Loucy (cell line): ENCODE measurements around the gene NME8.

Source experiments
- H2AFZ ChIP-seq: fragments of 200-600 bp; sonication (generic); 2 replicates; pipeline ENCODE4 v1.6.0; 2016; ENCODE audit warnings: antibody characterized with exemption, mild to moderate bottlenecking, low read length, moderate library complexity
- H3F3A ChIP-seq: fragments of 200-600 bp; 2 replicates; pipeline ENCODE4 v1.6.0; 2016; ENCODE audit warnings: antibody characterized with exemption, low read depth, mild to moderate bottlenecking
- H3K27me3 ChIP-seq: fragments of 200-600 bp; sonication (generic); 2 replicates; pipeline ENCODE4 v1.6.1; 2014; ENCODE audit warnings: low read length, mild to moderate bottlenecking; ENCODE audit not compliant: insufficient read depth, poor library complexity, severe bottlenecking
- H3K36me3 ChIP-seq: fragments of 200-600 bp; sonication (generic); 2 replicates; pipeline ENCODE4 v1.6.1; 2016; ENCODE audit warnings: low read length; ENCODE audit not compliant: insufficient read depth
- H3K4me1 ChIP-seq: fragments of 200-600 bp; sonication (generic); 2 replicates; pipeline ENCODE4 v1.5.1; 2014; ENCODE audit warnings: low read length, mild to moderate bottlenecking; ENCODE audit not compliant: insufficient read depth, poor library complexity, severe bottlenecking
- H3K4me2 ChIP-seq: fragments of 200-600 bp; sonication (generic); 2 replicates; pipeline ENCODE4 v1.6.0; 2014; ENCODE audit warnings: antibody characterized with exemption, low read length, low read depth, mild to moderate bottlenecking; ENCODE audit not compliant: poor library complexity, severe bottlenecking
- H3K4me3 ChIP-seq: fragments of 200-600 bp; sonication (generic); 2 replicates; pipeline ENCODE4 v1.5.1; 2014; ENCODE audit warnings: low read length, mild to moderate bottlenecking, mixed read lengths; ENCODE audit not compliant: poor library complexity, severe bottlenecking
- H3K79me2 ChIP-seq: fragments of 200-600 bp; sonication (generic); 2 replicates; pipeline ENCODE4 v1.6.1; 2014; ENCODE audit warnings: low read length; ENCODE audit not compliant: insufficient read depth
- H3K9ac ChIP-seq: fragments of 200-600 bp; sonication (generic); 2 replicates; pipeline ENCODE4 v1.6.0; 2014; ENCODE audit warnings: mild to moderate bottlenecking, low read depth, low read length, moderate library complexity; ENCODE audit not compliant: poor library complexity, severe bottlenecking
- H3K9me2 ChIP-seq: fragments of 200-600 bp; sonication (generic); replicated peaks from 2 replicates; pipeline ENCODE4 v1.6.1; 2016; ENCODE audit warnings: low read depth, low read length, mixed read lengths
- H3K9me3 ChIP-seq: fragments of 200-600 bp; sonication (generic); 2 replicates; pipeline ENCODE4 v1.6.1; 2014; ENCODE audit warnings: mild to moderate bottlenecking, antibody characterized with exemption, low read length, low read depth; ENCODE audit not compliant: insufficient read depth
- H4K20me1 ChIP-seq: fragments of 200-600 bp; sonication (generic); 2 replicates; pipeline ENCODE4 v1.6.0; 2014; ENCODE audit warnings: antibody characterized with exemption, low read length, mild to moderate bottlenecking; ENCODE audit not compliant: insufficient read depth, poor library complexity, severe bottlenecking
- EZH2phosphoT487 ChIP-seq: fragments of 200-600 bp; IDR thresholded peaks from 2 replicates; pipeline ENCODE4 v1.6.1; 2018; ENCODE audit warnings: antibody characterized with exemption, mild to moderate bottlenecking, moderate library complexity, borderline replicate concordance
- TF ChIP-seq, protein P1 (sequence below): fragments of 200-600 bp; sonication (generic); conservative IDR thresholded peaks from 2 replicates; pipeline ENCODE4 v1.5.1; 2014; ENCODE audit warnings: mild to moderate bottlenecking, antibody characterized with exemption, low read length

The NME8 gene

DNA sequence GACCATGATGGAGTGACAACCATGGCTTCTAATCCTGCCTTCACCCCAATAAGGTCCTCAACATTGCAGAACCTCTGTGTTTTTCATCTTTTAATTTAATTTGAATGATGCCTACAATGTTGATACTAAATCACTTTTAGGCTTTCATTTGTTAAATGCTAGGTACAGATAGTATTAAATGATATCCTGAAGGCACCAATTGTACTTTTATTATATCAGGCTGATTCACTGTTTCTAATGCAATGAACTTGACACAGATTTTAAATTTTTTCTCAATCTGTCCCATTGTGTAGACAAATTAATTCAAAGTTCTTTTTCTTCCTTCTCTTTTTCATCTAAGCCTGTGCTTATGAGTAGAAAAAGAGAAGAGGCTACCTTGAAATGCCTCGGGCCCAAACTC is 77.2 kb downstream of the NME8 start:
- Histone ChIP-seq H2AFZ (no peak overlapping the region), H3K4me2 (peak overlapping the region; percentile 96), H3K9me3 (0 out of 2 replicates have a peak, but pooled peaks cover 5% of the 10 kb centered on the region), H4K20me1 (peaks cover 24% of the 10 kb centered on the region), H3K9me2 (no peaks in the 10 kb centered on the region), H3K9ac (no peak overlapping the region), H3K27me3 (no peaks in the 10 kb centered on the region), H3F3A (no peaks in the 10 kb centered on the region), H3K79me2 (peaks cover 92% of the 10 kb centered on the region), H3K4me1 (peaks cover 46% of the 10 kb centered on the region), H3K4me3 (peak overlapping the region; percentile 95), H3K36me3 (no peaks in the 10 kb centered on the region)
- TF ChIP-seq, protein P1, sequence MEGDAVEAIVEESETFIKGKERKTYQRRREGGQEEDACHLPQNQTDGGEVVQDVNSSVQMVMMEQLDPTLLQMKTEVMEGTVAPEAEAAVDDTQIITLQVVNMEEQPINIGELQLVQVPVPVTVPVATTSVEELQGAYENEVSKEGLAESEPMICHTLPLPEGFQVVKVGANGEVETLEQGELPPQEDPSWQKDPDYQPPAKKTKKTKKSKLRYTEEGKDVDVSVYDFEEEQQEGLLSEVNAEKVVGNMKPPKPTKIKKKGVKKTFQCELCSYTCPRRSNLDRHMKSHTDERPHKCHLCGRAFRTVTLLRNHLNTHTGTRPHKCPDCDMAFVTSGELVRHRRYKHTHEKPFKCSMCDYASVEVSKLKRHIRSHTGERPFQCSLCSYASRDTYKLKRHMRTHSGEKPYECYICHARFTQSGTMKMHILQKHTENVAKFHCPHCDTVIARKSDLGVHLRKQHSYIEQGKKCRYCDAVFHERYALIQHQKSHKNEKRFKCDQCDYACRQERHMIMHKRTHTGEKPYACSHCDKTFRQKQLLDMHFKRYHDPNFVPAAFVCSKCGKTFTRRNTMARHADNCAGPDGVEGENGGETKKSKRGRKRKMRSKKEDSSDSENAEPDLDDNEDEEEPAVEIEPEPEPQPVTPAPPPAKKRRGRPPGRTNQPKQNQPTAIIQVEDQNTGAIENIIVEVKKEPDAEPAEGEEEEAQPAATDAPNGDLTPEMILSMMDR: no peak
- TF ChIP-seq EZH2phosphoT487: no peak

DNA sequence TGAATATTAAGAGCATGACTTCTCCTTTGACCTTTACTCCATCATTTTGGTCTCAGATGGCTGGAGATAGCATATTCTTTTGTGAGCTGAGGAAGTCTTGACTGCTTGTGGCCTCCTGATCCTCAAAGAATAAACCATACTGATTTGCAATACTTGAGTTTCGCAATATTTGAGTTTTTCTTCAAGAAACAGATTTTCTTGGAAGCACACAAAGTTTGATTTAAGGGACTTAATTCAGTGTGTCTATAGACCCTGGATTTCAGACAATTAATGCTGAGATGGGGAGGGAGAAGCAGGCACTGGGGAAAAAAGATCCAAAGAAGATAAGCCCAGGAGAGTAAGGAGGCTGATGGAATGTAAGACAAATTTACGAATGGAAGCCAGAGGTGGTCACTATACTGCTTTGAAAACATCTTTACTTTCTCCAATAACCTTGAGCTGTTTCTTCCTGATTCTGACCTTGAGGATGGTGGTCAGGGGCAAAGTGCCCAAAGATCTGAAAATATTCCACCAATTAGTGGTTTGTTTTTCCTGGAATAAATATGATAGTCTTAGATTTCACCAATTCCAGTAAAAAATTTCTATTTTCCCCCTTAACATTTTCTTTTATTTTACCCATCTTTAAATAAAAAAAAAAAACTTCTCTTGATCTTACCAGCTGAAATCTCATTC is 79.5 kb downstream of the NME8 start:
- no peak overlapping the region for H3K4me3 ChIP-seq
- no peaks in the 10 kb centered on the region for H3K9me2 ChIP-seq
- H4K20me1 ChIP-seq: peaks cover 11% of the 10 kb centered on the region
- 0 out of 2 replicates have a peak, but pooled peaks cover 5% of the 10 kb centered on the region for H3K9me3 ChIP-seq
- TF ChIP-seq, protein P1: no peak
- TF ChIP-seq EZH2phosphoT487: no peak
- H3K4me2 ChIP-seq: peak overlapping the region; percentile 32
- no peaks in the 10 kb centered on the region for H3K27me3 ChIP-seq
- peaks cover 83% of the 10 kb centered on the region for H3K79me2 ChIP-seq
- no peak overlapping the region for H3K9ac ChIP-seq
- no peaks in the 10 kb centered on the region for H3K36me3 ChIP-seq
- no peak overlapping the region for H2AFZ ChIP-seq
- H3F3A ChIP-seq: no peaks in the 10 kb centered on the region
- peaks cover 32% of the 10 kb centered on the region for H3K4me1 ChIP-seq

DNA sequence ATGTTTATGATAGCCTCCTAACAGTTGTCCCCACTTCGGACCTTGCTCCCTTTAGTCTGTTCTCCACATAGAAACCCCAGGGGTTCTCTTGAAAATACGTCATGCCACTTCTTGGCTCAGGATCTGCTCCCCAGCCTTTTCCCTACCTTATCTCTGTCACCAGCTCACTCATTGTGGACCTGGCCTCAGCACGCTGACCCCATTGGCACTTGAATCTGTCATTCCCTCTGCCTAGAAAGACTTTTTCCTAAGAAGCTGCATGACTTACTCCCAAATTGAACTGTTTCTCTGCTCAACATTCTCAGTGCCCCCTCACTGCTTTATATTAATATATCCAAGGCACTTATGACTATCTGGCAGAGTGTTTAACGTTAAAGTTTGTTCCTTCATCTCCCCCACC is 80.5 kb downstream of the NME8 start:
- peaks cover 83% of the 10 kb centered on the region for H3K79me2 ChIP-seq
- H4K20me1 ChIP-seq: peaks cover 11% of the 10 kb centered on the region
- no peaks in the 10 kb centered on the region for H3K9me2 ChIP-seq
- peaks cover 22% of the 10 kb centered on the region for H3K4me1 ChIP-seq
- H3K4me3 ChIP-seq: no peak overlapping the region
- no peak overlapping the region for H2AFZ ChIP-seq
- H3K36me3 ChIP-seq: no peaks in the 10 kb centered on the region
- TF ChIP-seq EZH2phosphoT487: no peak
- TF ChIP-seq, protein P1: no peak
- H3F3A ChIP-seq: no peaks in the 10 kb centered on the region
- 0 out of 2 replicates have a peak, but pooled peaks cover 5% of the 10 kb centered on the region for H3K9me3 ChIP-seq
- no peak overlapping the region for H3K9ac ChIP-seq
- H3K4me2 ChIP-seq: no peak overlapping the region
- H3K27me3 ChIP-seq: no peaks in the 10 kb centered on the region
